Nephron progenitor cell (in vitro differentiated cells): Measurements from ENCODE around the gene JTB.

ENCODE experiments used
- DNase-seq: peaks from one replicate; pipeline ENCODE4 v3.0.0; 2021
- H3K27ac Mint-ChIP-seq: 2 replicates; pipeline ENCODE4 v1.8.0; 2021; ENCODE audit warnings: mild to moderate bottlenecking, moderate library complexity, mixed read lengths
- H3K27me3 Mint-ChIP-seq: 2 replicates; pipeline ENCODE4 v1.8.0; 2021; ENCODE audit warnings: mild to moderate bottlenecking, low read depth, mixed read lengths; ENCODE audit not compliant: poor library complexity
- H3K36me3 Mint-ChIP-seq: 2 replicates; pipeline ENCODE4 v1.8.0; 2021; ENCODE audit warnings: low read depth, mixed read lengths
- H3K4me1 Mint-ChIP-seq: 2 replicates; pipeline ENCODE4 v1.8.0; 2021; ENCODE audit warnings: mixed read lengths
- H3K4me3 Mint-ChIP-seq: 2 replicates; pipeline ENCODE4 v1.8.0; 2021; ENCODE audit warnings: mild to moderate bottlenecking, moderate library complexity, mixed read lengths
- H3K9me3 Mint-ChIP-seq: 2 replicates; pipeline ENCODE4 v1.8.0; 2021; ENCODE audit warnings: mild to moderate bottlenecking, moderate library complexity, mixed read lengths
- TF ChIP-seq, protein P1 (sequence below): fragments of 200-600 bp; sonication (generic); IDR thresholded peaks from 2 replicates; pipeline ENCODE4 v1.5.0; 2021; ENCODE audit warnings: antibody characterized with exemption

The JTB gene

DNA sequence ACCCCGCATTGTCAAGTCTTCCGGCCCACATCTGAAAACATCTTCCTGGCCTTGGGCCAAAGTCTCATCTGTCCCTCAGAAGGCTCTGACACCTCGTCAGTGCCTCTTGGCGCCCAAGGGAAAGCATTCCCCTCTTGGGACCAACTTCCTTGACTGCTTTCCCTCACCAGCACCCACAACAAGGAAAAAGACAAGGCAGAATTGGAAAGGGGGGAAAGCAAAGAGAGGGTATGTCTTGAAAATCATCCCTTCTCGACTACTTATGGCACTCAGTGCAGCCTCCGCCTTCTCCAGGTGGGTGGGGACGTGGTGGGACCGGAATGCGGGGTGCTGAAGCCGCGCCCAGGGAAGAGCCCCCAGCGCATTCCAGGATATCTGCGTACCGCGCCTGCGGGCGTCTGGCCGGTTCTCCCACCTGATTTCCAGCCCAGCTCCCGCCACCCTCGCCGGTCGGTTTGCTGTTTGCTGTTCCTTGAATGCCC, 13.6 kb downstream of the JTB start:
- Mint-ChIP-seq H3K27me3 (no peaks in the 10 kb centered on the region), H3K4me1 (peaks cover 85% of the 10 kb centered on the region), H3K4me3 (peak overlapping the region; percentile 89), H3K36me3 (peaks cover 24% of the 10 kb centered on the region), H3K27ac (peak overlapping the region; percentile 98), H3K9me3 (no peaks in the 10 kb centered on the region)
- TF ChIP-seq, protein P1, sequence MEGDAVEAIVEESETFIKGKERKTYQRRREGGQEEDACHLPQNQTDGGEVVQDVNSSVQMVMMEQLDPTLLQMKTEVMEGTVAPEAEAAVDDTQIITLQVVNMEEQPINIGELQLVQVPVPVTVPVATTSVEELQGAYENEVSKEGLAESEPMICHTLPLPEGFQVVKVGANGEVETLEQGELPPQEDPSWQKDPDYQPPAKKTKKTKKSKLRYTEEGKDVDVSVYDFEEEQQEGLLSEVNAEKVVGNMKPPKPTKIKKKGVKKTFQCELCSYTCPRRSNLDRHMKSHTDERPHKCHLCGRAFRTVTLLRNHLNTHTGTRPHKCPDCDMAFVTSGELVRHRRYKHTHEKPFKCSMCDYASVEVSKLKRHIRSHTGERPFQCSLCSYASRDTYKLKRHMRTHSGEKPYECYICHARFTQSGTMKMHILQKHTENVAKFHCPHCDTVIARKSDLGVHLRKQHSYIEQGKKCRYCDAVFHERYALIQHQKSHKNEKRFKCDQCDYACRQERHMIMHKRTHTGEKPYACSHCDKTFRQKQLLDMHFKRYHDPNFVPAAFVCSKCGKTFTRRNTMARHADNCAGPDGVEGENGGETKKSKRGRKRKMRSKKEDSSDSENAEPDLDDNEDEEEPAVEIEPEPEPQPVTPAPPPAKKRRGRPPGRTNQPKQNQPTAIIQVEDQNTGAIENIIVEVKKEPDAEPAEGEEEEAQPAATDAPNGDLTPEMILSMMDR, result no peak
- DNase-seq, result peak; percentile 67

DNA sequence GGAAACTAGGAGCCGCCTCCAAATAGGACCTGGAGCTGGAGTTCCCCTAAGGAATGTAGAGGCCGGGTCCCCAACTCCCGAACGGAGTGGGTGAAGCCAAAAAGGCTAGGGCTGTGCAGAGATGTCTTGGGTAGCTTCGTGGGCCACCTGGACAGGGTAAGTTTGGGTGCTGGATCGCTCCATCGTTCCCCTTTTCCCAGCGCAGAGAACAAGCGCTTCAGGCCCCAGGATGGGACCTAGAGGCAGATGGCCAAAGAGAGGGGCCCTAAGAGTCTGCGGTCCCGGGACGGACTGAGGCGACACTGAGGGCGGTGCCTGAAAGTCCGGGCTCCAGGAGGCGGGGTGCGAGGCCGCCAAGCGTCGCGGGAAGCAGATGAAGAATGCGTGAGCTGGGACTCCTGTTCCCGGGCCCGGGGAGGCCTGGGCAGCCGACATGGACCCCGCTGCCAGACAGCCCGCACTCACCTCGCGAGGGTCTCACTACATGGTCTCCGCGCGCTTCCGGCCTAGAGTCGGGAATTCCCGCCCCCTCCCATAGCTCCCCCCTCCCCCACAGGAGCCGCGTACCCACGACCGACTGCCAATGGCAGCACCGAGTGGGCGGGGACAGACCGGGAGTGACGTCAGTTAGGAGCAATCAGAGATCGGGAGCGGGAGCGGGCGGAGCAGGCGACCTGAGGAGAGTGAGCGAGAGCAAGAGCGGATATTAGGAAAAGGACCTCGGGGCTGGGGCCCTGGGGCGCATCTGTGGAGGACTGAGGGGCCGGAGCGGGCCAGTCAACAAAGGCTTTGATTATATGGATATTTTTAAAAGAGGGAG, 14.2 kb downstream of the JTB start, which contains the start of gene SLC39A1:
TSS of gene SLC39A1 (minus strand) at position 508 of the 820 bp plus-strand sequence. CDS start 822 bp downstream, outside the sequence.
- H3K27ac Mint-ChIP-seq, result peak within 1 kb of the TSS; percentile 98
- peaks cover 84% of the 10 kb centered on the region for H3K4me1 Mint-ChIP-seq
- peak within 1 kb of the TSS; percentile 89 for H3K4me3 Mint-ChIP-seq
- H3K36me3 Mint-ChIP-seq, result peaks cover 24% of the 10 kb centered on the region
- TF ChIP-seq, protein P1, result no peak
- no peaks in the 10 kb centered on the region for H3K27me3 Mint-ChIP-seq
- peak; percentile 99 for DNase-seq
- H3K9me3 Mint-ChIP-seq, result no peaks in the 10 kb centered on the region

DNA sequence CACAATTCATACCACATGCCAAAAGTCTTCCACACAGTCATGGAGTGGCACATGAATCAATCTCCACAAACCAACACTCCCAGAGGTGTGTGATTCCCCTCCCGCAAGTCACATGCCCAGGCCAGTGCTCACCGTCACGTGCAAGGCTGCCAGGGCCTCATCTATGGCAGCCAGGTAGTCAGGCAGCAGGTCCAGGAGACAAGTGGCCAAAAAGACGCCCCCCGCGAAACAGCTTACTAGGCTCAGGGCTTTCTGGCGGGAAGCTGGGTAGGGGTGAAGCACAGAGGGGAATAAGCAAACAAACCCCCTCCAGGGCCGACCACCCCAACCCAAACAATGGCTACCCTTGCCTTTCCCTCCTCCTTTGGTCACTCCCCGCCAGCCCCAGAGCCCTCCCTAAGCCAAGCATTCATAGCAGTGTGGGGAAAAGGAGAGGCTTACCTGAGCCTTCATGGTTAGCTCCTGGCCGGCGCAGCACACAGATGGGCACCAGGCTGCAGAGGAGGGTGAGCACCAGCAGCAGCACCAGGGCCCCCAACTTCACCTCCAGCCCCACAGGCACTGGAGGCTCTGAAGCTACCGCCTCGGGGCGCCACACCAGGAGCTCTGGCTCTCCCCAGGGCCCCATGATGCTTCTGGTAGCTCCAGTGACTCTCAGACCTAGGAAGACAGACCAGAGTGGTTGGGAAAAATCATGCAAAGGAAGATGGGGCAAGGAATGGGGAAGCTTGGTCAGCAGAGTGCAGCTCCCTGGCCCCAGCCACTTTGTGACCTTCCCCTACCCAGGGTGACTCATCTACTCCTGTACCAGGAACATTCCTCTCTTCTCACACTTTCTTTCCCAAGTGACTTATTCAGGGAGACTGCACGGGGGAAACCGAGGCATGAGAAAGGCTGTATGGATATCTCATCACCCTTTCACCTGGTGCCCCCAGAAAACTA, 15.1 kb downstream of the JTB start:
- no peak for DNase-seq
- no peaks in the 10 kb centered on the region for H3K9me3 Mint-ChIP-seq

DNA sequence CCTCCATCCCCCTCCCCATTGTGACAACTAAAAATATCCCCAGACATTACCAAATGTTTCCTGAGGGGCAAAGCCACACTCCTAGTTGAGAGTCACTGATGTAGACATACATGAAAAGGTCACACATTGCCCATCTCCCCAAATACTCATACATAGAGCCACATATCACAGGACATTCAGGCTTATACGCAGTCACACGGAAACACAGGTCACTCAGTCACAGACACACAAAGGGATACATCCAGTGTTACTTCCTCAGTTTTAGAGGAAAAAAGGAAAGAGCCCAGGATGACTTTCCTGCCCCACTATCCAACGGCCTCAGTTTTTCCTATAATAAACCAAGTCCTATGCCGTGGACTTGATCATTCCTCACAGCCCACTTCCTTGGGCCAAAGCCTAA, 16.1 kb downstream of the JTB start:
- H3K4me3 Mint-ChIP-seq, result peak overlapping the region; percentile 89
- H3K27ac Mint-ChIP-seq, result peak overlapping the region; percentile 65
- TF ChIP-seq, protein P1, result no peak
- peaks cover 24% of the 10 kb centered on the region for H3K36me3 Mint-ChIP-seq
- H3K9me3 Mint-ChIP-seq, result no peaks in the 10 kb centered on the region
- no peak for DNase-seq
- peaks cover 82% of the 10 kb centered on the region for H3K4me1 Mint-ChIP-seq
- H3K27me3 Mint-ChIP-seq, result no peaks in the 10 kb centered on the region

More for the DNA sequence above, 15.1 kb downstream of the JTB start:
- TF ChIP-seq, protein P1, result no peak
- Mint-ChIP-seq H3K27me3 (no peaks in the 10 kb centered on the region), H3K4me3 (peak overlapping the region; percentile 89), H3K36me3 (peaks cover 24% of the 10 kb centered on the region), H3K4me1 (peaks cover 81% of the 10 kb centered on the region), H3K27ac (peak overlapping the region; percentile 97)

DNA sequence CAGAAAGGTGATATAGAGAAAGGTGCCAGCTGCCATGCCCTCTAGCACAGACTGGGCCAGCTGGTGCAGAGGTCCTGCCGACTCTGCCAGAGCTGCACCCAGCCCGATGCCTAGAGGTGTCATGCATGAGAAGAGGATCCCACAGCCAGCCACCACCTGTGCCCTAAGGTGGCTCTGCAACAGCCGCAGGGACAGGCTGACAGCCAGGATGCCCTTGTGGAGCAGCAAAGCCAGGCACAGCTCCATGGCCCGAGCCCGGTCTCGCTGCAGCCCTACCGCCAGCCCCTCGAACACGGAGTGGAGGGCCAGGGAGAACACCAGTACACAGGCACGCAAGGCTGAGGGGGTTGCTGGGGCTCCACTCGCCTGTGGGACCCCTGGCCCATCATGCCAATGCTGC, 17.3 kb downstream of the JTB start:
- no peak overlapping the region for H3K4me3 Mint-ChIP-seq
- peaks cover 17% of the 10 kb centered on the region for H3K36me3 Mint-ChIP-seq
- H3K27me3 Mint-ChIP-seq, result no peaks in the 10 kb centered on the region
- H3K9me3 Mint-ChIP-seq, result no peaks in the 10 kb centered on the region
- peak overlapping the region; percentile 32 for H3K27ac Mint-ChIP-seq
- no peak for DNase-seq
- TF ChIP-seq, protein P1, result no peak
- H3K4me1 Mint-ChIP-seq, result peaks cover 79% of the 10 kb centered on the region
